Spleen (tissue), 11 donors: ENCODE results near the gene CFAP97D1. TPM values are rescaled to one million over a fixed set of nuclear protein-coding genes. Genes with fewer than 3 reads are reported as not detected.
A peak's percentile ranks its signal among the peaks of the same experiment; 100 is the strongest.

Source experiments
- DNase-seq: peaks from one replicate; pipeline ENCODE4 v3.0.0-alpha.2; 2020
- H3K27ac ChIP-seq, 8 donors: fragments of 200-600 bp; sonication (generic) in 7 of 8; 1 replicate in 4 of 8; 2 replicates in 4 of 8; pipeline versions ENCODE4 v1.5.0 to v1.8.0; 2016 to 2021; ENCODE audit warnings: inconsistent platforms in 4 of 8, mild to moderate bottlenecking in 4 of 8, moderate library complexity in 1 of 8
- H3K27me3 ChIP-seq, 7 donors: fragments of 200-600 bp; sonication (generic) in 6 of 7; replicated peaks in 1 of 7; 1 replicate in 4 of 7; 2 replicates in 3 of 7; pipeline versions ENCODE4 v1.5.0 to v1.8.0; 2016 to 2021; ENCODE audit warnings: inconsistent platforms in 3 of 7, mild to moderate bottlenecking in 1 of 7
- H3K36me3 ChIP-seq, 6 donors: fragments of 200-600 bp; sonication (generic) in 5 of 6; 1 replicate in 4 of 6; 2 replicates in 2 of 6; pipeline versions ENCODE4 v1.5.0 to v1.8.0; 2016 to 2021; ENCODE audit warnings: inconsistent platforms in 2 of 6
- H3K4me1 ChIP-seq, 6 donors: fragments of 200-600 bp; sonication (generic) in 5 of 6; 1 replicate in 3 of 6; 2 replicates in 3 of 6; pipeline versions ENCODE4 v1.5.0 to v1.8.0; 2016 to 2021; ENCODE audit warnings: inconsistent platforms in 3 of 6
- H3K4me3 ChIP-seq, 8 donors: fragments of 200-600 bp; sonication (generic) in 7 of 8; 1 replicate in 4 of 8; 2 replicates in 4 of 8; pipeline versions ENCODE4 v1.5.0 to v1.8.0; 2016 to 2021; ENCODE audit warnings: inconsistent platforms in 4 of 8, mild to moderate bottlenecking in 4 of 8, moderate library complexity in 2 of 8
- H3K9me3 ChIP-seq, 8 donors: fragments of 200-600 bp; sonication (generic) in 7 of 8; 1 replicate in 4 of 8; 2 replicates in 4 of 8; pipeline versions ENCODE4 v1.5.0 to v1.8.0; 2016 to 2021; ENCODE audit warnings: inconsistent platforms in 4 of 8
- CTCF ChIP-seq, 11 experiments: fragments of 200-600 bp in 7 of 11; fragments of 450-650 bp in 4 of 11; sonication (generic) in 4 of 11; IDR thresholded peaks in 8 of 11; conservative IDR thresholded peaks in 3 of 11; 1 replicate in 7 of 11; 2 replicates in 4 of 11; pipeline versions ENCODE4 v1.4.0 to v1.8.0; 2016 to 2021; ENCODE audit warnings: antibody characterized with exemption in 11 of 11, inconsistent platforms in 4 of 11, mild to moderate bottlenecking in 1 of 11
- POLR2A ChIP-seq, 3 donors: fragments of 450-650 bp; IDR thresholded peaks; one replicate each; pipeline ENCODE4 v1.5.1; 2017; ENCODE audit warnings: antibody characterized with exemption in 3 of 3, mild to moderate bottlenecking in 1 of 3
- POLR2AphosphoS5 ChIP-seq, 3 donors: sonication (generic); formaldehyde crosslinking; IDR thresholded peaks; one replicate each; pipeline ENCODE4 v1.5.1; 2017; ENCODE audit warnings: antibody characterized with exemption in 3 of 3
- WGBS, 5 donors: extraction: QIAGEN DNeasy Blood & Tissue Kit in 3 of 5; methylation state at CpG; one replicate each; pipeline versions ENCODE4 v1.1.5 to v1.1.7; 2013 to 2018; 5-methylcytosine and 5-hydroxymethylcytosine counted together
- intact Hi-C: fragments of 100-400 bp; cut with DNase I; formaldehyde crosslinking; loops from one replicate; pipeline ENCODE4 v1.15.0; 2023; ENCODE audit warnings: low total_unique reads
- polyA plus RNA-seq, 3 donors: library from polyadenylated mRNA; stranded (reverse); fragments of 200-250 nt; gene quantifications; one replicate each; pipeline ENCODE4 v1.2.1, GENCODE V29; 2013
- total RNA-seq, 7 donors: library from RNA; depleted of rRNA in 3 of 7; stranded (reverse); fragments of >200 nt in 3 of 7; fragmentation: NEBNext Ultra II Directional in 4 of 7; extraction: Animal tissue kit (Norgen Biotek cat#: 25700) in 4 of 7; gene quantifications; one replicate each; pipeline versions ENCODE4 v1.1.0 to v1.2.1, GENCODE V29; 2016 to 2021
- donor health status: healthy with polysubstance abuse.
- donor health status: DM: no; HTN: no; CAD: no; lungs with moderate emphysema.
- donor health status: DM: no; HTN: no; CAD: no.
- donor health status: Bipolar disorder and iron deficiency.
- donor health status: healthy.
- donor health status: DM: no; HTN: no; CAD: no.
- donor health status: DM: yes; HTN: yes; CAD: no.

Gene CFAP97D1
- total and polyA plus RNA-seq, 10 donors: 0.06 to 0.32 (median 0.19) TPM; not detected in 5

GRCh38 chr17:43766413-43767052 lies 13.7 kb upstream of the CFAP97D1 start:
- Histone ChIP-seq H3K9me3 (no peaks in the 10 kb centered on the region), H3K4me3 (no peak overlapping the region), H3K27me3 (no peaks in the 10 kb centered on the region), H3K36me3 (peaks cover 0 to 41% (median 23%) of the 10 kb centered on the region in 6 donors), H3K4me1 (peaks cover 0 to 57% (median 29%) of the 10 kb centered on the region in 6 donors), H3K27ac (peak overlapping the region in 2 of 8 donors; percentile 2 to 50)
- no peak for TF ChIP-seq POLR2A (IDR thresholded peaks at IDR 0.05)
- TF ChIP-seq CTCF (IDR thresholded peaks at IDR 0.05 in 8 of 11, conservative IDR thresholded peaks at IDR 0.05 in 3 of 11): peak; percentile 21 to 88 (median 67)
- TF ChIP-seq POLR2AphosphoS5 (IDR thresholded peaks at IDR 0.05): peak in 1 of 3 donors; percentile 19
- DNase-seq: no peak
- intact Hi-C loops: loop anchor here (10.0 kb wide), 1 partner anchor 192 kb away; no protein-coding TSS in a partner anchor
- 49 to 69% (median 51%) methylated on average over 7 of the region's 7 CpGs for WGBS, 5 donors

GRCh38 chr17:43767053-43767712 lies 13.1 kb upstream of the CFAP97D1 start:
- TF ChIP-seq CTCF (IDR thresholded peaks at IDR 0.05 in 8 of 11, conservative IDR thresholded peaks at IDR 0.05 in 3 of 11) (no peak), POLR2AphosphoS5 (IDR thresholded peaks at IDR 0.05) (peak in 1 of 3 donors; percentile 18), POLR2A (IDR thresholded peaks at IDR 0.05) (no peak)
- Histone ChIP-seq H3K36me3 (peaks cover 0 to 48% (median 29%) of the 10 kb centered on the region in 6 donors), H3K9me3 (no peaks in the 10 kb centered on the region), H3K4me1 (peaks cover 0 to 62% (median 29%) of the 10 kb centered on the region in 6 donors), H3K27me3 (no peaks in the 10 kb centered on the region), H3K4me3 (no peak overlapping the region), H3K27ac (peak overlapping the region in 3 of 8 donors; percentile 48 to 62 (median 50))
- no peak for DNase-seq
- 73 to 87% (median 78%) methylated on average over 6 of the region's 6 CpGs for WGBS, 5 donors
- intact Hi-C loops: loop anchor here (10.0 kb wide), 1 partner anchor 192 kb away; no protein-coding TSS in a partner anchor

GRCh38 chr17:43767713-43768059 lies 12.5 kb upstream of the CFAP97D1 start:
- H3K27me3 ChIP-seq: no peaks in the 10 kb centered on the region
- H3K36me3 ChIP-seq: peaks cover 0 to 53% (median 33%) of the 10 kb centered on the region in 6 donors
- H3K4me1 ChIP-seq: peaks cover 0 to 67% (median 32%) of the 10 kb centered on the region in 6 donors
- intact Hi-C loops: loop anchor here (10.0 kb wide), 1 partner anchor 193 kb away; no protein-coding TSS in a partner anchor
- H3K4me3 ChIP-seq: no peak overlapping the region
- no peak for DNase-seq
- no peaks in the 10 kb centered on the region for H3K9me3 ChIP-seq
- WGBS, 5 donors: 65 to 82% (median 72%) methylated on average over 5 of the region's 5 CpGs
- H3K27ac ChIP-seq: peak overlapping the region in 4 of 8 donors; percentile 6 to 62 (median 49)
- TF ChIP-seq POLR2A (IDR thresholded peaks at IDR 0.05) (no peak), POLR2AphosphoS5 (IDR thresholded peaks at IDR 0.05) (no peak), CTCF (IDR thresholded peaks at IDR 0.05 in 8 of 11, conservative IDR thresholded peaks at IDR 0.05 in 3 of 11) (no peak)

GRCh38 chr17:43768382-43768781 lies 11.9 kb upstream of the CFAP97D1 start:
- Histone ChIP-seq H3K9me3 (no peaks in the 10 kb centered on the region), H3K27me3 (no peaks in the 10 kb centered on the region), H3K36me3 (peaks cover 0 to 59% (median 37%) of the 10 kb centered on the region in 6 donors), H3K4me1 (peaks cover 0 to 74% (median 39%) of the 10 kb centered on the region in 6 donors), H3K4me3 (no peak overlapping the region), H3K27ac (peak overlapping the region in 6 of 8 donors; percentile 6 to 62 (median 38))
- intact Hi-C loops: loop anchor here (10.0 kb wide), 1 partner anchor 194 kb away; no protein-coding TSS in a partner anchor
- WGBS, 5 donors: 17 to 34% (median 20%) methylated on average over 9 of the region's 9 CpGs
- no peak for TF ChIP-seq CTCF (IDR thresholded peaks at IDR 0.05 in 8 of 11, conservative IDR thresholded peaks at IDR 0.05 in 3 of 11)
- TF ChIP-seq POLR2A (IDR thresholded peaks at IDR 0.05): no peak
- peak in 2 of 3 donors; percentile 60 to 63 for TF ChIP-seq POLR2AphosphoS5 (IDR thresholded peaks at IDR 0.05)
- DNase-seq: peak; percentile 75
